ENCODE measurements around the gene CIRBP. TPM values are rescaled to one million over a fixed set of nuclear protein-coding genes. Genes with fewer than 3 reads are reported as not detected.
A peak's percentile ranks its signal among the peaks of the same experiment; 100 is the strongest.

Gene CIRBP
- total and polyA plus RNA-seq, 9 of the 15 experiments (the other 6 are each of a cell fraction or from before 2014, with no cell fraction given): 20.5 to 327 (median 176) TPM

- TF ChIP-seq, protein P1, sequence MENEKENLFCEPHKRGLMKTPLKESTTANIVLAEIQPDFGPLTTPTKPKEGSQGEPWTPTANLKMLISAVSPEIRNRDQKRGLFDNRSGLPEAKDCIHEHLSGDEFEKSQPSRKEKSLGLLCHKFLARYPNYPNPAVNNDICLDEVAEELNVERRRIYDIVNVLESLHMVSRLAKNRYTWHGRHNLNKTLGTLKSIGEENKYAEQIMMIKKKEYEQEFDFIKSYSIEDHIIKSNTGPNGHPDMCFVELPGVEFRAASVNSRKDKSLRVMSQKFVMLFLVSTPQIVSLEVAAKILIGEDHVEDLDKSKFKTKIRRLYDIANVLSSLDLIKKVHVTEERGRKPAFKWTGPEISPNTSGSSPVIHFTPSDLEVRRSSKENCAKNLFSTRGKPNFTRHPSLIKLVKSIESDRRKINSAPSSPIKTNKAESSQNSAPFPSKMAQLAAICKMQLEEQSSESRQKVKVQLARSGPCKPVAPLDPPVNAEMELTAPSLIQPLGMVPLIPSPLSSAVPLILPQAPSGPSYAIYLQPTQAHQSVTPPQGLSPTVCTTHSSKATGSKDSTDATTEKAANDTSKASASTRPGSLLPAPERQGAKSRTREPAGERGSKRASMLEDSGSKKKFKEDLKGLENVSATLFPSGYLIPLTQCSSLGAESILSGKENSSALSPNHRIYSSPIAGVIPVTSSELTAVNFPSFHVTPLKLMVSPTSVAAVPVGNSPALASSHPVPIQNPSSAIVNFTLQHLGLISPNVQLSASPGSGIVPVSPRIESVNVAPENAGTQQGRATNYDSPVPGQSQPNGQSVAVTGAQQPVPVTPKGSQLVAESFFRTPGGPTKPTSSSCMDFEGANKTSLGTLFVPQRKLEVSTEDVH (IDR thresholded peaks at IDR 0.05; ENCODE audit: low read depth, partially characterized antibody): no peak
- TF ChIP-seq AFF4 (CRISPR knock-in tag; IDR thresholded peaks at IDR 0.05) (peak; percentile 66; the same call in 1 of the 2 replicates), RCOR1 (IDR thresholded peaks at IDR 0.05; ENCODE audit: borderline replicate concordance in 1 of 2, low read depth in 2 of 2, low read length in 2 of 2) (0 out of 4 replicates have a peak, but pooled peaks of 1 of the 2 experiments have one; percentile 58), SFPQ (IDR thresholded peaks at IDR 0.05; ENCODE audit: low read depth, low read length) (no peak), CCNT2 (IDR thresholded peaks at IDR 0.05; ENCODE audit: borderline replicate concordance, extremely low read depth, insufficient read length, low read depth, low read length) (peak; percentile 81), ZNF584 (CRISPR knock-in tag; IDR thresholded peaks at IDR 0.05; ENCODE audit: low read depth) (no peak), PHB2 (IDR thresholded peaks at IDR 0.05; ENCODE audit: low read depth) (no peak), ELF1 (tag; IDR thresholded peaks at IDR 0.05) (no peak), SMC3 (conservative IDR thresholded peaks at IDR 0.05; ENCODE audit: insufficient read depth, low read depth, low read length) (peak; percentile 37), NR3C1 (CRISPR knock-in tag; IDR thresholded peaks at IDR 0.05) (no peak; the same call in 1 of the 2 replicates), SETDB1 (IDR thresholded peaks at IDR 0.05; ENCODE audit: low read length) (no peak)
- TF ChIP-seq, protein P2, sequence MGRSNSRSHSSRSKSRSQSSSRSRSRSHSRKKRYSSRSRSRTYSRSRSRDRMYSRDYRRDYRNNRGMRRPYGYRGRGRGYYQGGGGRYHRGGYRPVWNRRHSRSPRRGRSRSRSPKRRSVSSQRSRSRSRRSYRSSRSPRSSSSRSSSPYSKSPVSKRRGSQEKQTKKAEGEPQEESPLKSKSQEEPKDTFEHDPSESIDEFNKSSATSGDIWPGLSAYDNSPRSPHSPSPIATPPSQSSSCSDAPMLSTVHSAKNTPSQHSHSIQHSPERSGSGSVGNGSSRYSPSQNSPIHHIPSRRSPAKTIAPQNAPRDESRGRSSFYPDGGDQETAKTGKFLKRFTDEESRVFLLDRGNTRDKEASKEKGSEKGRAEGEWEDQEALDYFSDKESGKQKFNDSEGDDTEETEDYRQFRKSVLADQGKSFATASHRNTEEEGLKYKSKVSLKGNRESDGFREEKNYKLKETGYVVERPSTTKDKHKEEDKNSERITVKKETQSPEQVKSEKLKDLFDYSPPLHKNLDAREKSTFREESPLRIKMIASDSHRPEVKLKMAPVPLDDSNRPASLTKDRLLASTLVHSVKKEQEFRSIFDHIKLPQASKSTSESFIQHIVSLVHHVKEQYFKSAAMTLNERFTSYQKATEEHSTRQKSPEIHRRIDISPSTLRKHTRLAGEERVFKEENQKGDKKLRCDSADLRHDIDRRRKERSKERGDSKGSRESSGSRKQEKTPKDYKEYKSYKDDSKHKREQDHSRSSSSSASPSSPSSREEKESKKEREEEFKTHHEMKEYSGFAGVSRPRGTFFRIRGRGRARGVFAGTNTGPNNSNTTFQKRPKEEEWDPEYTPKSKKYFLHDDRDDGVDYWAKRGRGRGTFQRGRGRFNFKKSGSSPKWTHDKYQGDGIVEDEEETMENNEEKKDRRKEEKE (IDR thresholded peaks at IDR 0.05; ENCODE audit: borderline replicate concordance in 1 of 2, control insufficient read depth in 1 of 2, low read depth in 2 of 2, low read length in 1 of 2): 0 out of 4 replicates have a peak, but pooled peaks of 1 of the 2 experiments have one; percentile 37
These were observed 20.3 kb upstream of the CIRBP start (continued) for GRCh38 chr19:1248786-1249297.

All from K562 (cell line).